RWPE2 (cell line): ENCODE data around the gene CAMK1G.
A peak's percentile ranks its signal among the peaks of the same experiment; 100 is the strongest.

Experiments
- ATAC-seq: fragments of 200-7000 bp; cut with Tn5 transposase; 3 replicates; pipeline ENCODE4 v1.9.1; 2021; ENCODE audit warnings: low read depth
- DNase-seq: peaks from one replicate; pipeline ENCODE4 v3.0.0-alpha.2; 2020; ENCODE audit warnings: low spot score
- H3K27ac ChIP-seq: fragments of 450-650 bp; 2 replicates; pipeline ENCODE4 v1.5.1; 2017; ENCODE audit warnings: mild to moderate bottlenecking; ENCODE audit not compliant: poor library complexity, severe bottlenecking
- H3K27me3 ChIP-seq: fragments of 250-450 bp; sonication (Bioruptor Pico); 2 replicates; pipeline ENCODE4 v1.5.1; 2021; ENCODE audit warnings: mild to moderate bottlenecking, moderate library complexity; ENCODE audit not compliant: insufficient read depth, poor library complexity, severe bottlenecking
- H3K36me3 ChIP-seq: fragments of 250-450 bp; sonication (Bioruptor Pico); 2 replicates; pipeline ENCODE4 v1.5.1; 2020; ENCODE audit warnings: low read depth, mild to moderate bottlenecking, moderate library complexity
- H3K4me1 ChIP-seq: fragments of 250-450 bp; sonication (Bioruptor Pico); 2 replicates; pipeline ENCODE4 v1.5.1; 2021; ENCODE audit warnings: mild to moderate bottlenecking, moderate library complexity; ENCODE audit not compliant: insufficient read depth, poor library complexity, severe bottlenecking
- H3K4me3 ChIP-seq: fragments of 250-450 bp; sonication (Bioruptor Pico); 2 replicates; pipeline ENCODE4 v1.5.1; 2021; ENCODE audit warnings: mild to moderate bottlenecking, moderate library complexity; ENCODE audit not compliant: severe bottlenecking
- H3K9me3 ChIP-seq: fragments of 250-450 bp; sonication (Bioruptor Pico); 2 replicates; pipeline ENCODE4 v1.5.1; 2021; ENCODE audit warnings: mild to moderate bottlenecking, moderate library complexity; ENCODE audit not compliant: severe bottlenecking
- TF ChIP-seq, protein P1 (sequence below): fragments of 450-650 bp; IDR thresholded peaks from one replicate; pipeline ENCODE4 v1.5.1; 2017; ENCODE audit warnings: mild to moderate bottlenecking, moderate library complexity; ENCODE audit not compliant: poor library complexity, severe bottlenecking

Gene CAMK1G

GRCh38 chr1:209629621-209630382, 46.3 kb downstream of the CAMK1G start:
- no peaks in the 10 kb centered on the region for H3K4me1 ChIP-seq
- TF ChIP-seq, protein P1, sequence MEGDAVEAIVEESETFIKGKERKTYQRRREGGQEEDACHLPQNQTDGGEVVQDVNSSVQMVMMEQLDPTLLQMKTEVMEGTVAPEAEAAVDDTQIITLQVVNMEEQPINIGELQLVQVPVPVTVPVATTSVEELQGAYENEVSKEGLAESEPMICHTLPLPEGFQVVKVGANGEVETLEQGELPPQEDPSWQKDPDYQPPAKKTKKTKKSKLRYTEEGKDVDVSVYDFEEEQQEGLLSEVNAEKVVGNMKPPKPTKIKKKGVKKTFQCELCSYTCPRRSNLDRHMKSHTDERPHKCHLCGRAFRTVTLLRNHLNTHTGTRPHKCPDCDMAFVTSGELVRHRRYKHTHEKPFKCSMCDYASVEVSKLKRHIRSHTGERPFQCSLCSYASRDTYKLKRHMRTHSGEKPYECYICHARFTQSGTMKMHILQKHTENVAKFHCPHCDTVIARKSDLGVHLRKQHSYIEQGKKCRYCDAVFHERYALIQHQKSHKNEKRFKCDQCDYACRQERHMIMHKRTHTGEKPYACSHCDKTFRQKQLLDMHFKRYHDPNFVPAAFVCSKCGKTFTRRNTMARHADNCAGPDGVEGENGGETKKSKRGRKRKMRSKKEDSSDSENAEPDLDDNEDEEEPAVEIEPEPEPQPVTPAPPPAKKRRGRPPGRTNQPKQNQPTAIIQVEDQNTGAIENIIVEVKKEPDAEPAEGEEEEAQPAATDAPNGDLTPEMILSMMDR = no peak
- no peak overlapping the region for H3K27ac ChIP-seq
- peaks cover 100% of the 10 kb centered on the region for H3K36me3 ChIP-seq
- DNase-seq = no peak
- no peaks in the 10 kb centered on the region for H3K27me3 ChIP-seq
- ATAC-seq = no peak
- H3K4me3 ChIP-seq = no peak overlapping the region
- no peaks in the 10 kb centered on the region for H3K9me3 ChIP-seq

DNA sequence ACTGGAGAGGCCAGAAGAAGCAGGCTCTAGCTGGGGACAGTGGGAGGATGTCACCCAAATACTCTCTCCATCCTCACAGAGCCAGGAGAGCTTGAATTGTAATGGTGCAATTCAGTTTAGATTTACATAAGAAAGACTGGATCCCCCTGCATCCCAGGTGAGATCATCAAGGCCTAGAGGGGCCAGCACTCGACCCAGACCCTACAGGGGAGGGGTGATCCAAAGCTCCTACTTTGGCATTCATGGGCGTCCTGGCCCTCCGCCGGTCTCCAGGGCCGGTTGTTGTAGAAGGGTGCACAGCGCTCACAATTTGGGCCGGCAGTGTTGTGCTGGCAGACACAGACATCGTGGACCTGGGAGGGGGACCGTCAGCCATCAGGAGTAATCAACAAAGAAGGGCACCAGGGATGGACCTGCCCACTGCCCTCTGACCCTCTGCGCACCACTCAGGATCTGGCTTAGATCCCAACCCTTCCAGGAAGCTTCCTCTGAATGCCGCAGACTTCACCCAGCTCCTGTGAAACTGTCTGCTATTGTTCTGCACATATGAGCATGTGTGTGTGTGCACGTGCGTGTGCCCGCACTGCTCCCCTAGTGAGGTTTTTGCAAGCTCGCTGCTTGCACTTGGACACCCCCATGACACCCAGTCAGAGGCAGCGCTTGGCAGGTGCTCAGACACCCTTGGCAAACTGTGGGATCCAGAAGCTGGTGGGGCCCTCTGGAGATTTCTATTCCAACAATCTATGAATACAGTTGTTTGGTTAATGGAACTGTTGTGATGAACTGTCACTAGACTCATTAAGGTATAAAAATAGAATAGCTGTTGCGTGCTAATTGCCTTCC, 47.1 kb downstream of the CAMK1G start:
- DNase-seq = no peak
- TF ChIP-seq, protein P1 = no peak
- no peaks in the 10 kb centered on the region for H3K9me3 ChIP-seq
- no peak overlapping the region for H3K27ac ChIP-seq
- ATAC-seq = no peak
- H3K4me1 ChIP-seq = no peaks in the 10 kb centered on the region
- H3K36me3 ChIP-seq = peaks cover 100% of the 10 kb centered on the region
- H3K4me3 ChIP-seq = no peak overlapping the region
- H3K27me3 ChIP-seq = no peaks in the 10 kb centered on the region

DNA sequence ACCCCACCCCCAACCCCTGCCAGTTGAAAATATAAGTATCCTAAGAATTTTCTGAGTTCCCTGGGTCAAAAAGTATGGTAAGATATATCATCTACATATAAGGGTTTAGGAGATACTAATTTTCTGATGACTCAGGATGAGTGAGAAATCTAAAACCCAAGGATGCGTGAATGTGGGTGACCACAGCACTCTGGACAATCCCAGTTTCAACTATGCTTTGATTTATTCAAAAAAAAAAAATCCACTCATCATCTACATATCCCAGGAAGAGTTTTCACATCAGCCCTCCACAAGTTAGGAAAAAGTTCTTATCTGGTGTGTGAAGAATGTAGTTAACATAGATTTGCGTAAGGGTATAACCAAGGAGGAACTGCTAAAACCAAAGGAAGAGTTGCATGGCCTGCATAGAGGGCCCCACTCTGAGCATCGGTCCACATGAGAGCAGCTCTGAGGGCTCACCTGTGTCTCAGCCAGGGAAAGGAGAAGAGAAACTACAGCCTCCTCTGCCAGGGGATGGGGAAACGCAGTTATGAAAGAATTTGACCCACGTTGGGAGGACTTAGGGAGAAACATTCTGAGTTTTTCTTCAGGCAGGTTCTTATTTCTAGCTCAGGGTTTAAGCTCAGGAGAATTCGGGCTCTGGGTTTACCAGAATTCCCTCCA, 50.0 kb downstream of the CAMK1G start:
- ATAC-seq (no peak), DNase-seq (no peak)
- no peaks in the 10 kb centered on the region for H3K4me1 ChIP-seq
- H3K9me3 ChIP-seq = no peaks in the 10 kb centered on the region
- H3K36me3 ChIP-seq = peaks cover 100% of the 10 kb centered on the region
- no peak overlapping the region for H3K27ac ChIP-seq
- no peaks in the 10 kb centered on the region for H3K27me3 ChIP-seq
- H3K4me3 ChIP-seq = no peak overlapping the region
- TF ChIP-seq, protein P1 = no peak

DNA sequence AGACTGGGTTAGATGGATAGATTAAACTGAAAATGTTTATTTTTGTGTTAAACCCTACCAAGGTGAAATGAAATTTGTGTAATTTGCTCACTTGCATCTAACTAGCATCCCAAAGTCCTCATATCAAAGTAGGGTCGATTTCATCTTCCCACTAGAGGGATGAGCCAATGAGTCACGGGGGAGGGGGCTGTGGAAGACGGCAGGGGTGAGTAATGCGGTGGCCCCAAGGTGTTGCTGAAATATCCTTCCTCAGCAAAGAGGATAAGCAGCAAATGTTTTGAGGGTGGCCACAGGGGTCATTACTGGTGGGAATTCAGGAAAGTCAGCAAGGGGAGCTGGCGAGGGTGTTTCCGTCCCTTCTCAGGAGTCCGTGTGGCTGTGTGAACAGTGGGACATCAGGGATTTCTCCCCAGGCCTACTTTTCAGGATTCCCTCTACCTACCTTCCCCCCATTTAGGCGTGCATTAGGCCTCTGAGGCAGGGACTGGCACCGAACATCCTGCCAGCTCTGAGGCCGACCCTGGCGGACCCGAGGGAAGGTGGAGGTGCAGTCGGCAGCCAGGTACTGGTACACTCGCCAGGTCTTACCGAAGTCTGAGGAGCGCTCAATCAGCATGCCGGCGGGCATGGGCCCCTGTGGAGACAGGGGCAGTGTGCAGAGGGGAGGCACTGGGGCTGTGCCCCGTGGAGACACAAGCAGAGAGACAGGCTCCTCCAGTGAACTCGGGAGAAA, 50.7 kb downstream of the CAMK1G start:
- Histone ChIP-seq H3K4me3 (no peak overlapping the region), H3K36me3 (peaks cover 100% of the 10 kb centered on the region), H3K4me1 (no peaks in the 10 kb centered on the region), H3K9me3 (no peaks in the 10 kb centered on the region), H3K27ac (peak overlapping the region; percentile 2), H3K27me3 (no peaks in the 10 kb centered on the region)
- ATAC-seq (no peak), DNase-seq (no peak)
- TF ChIP-seq, protein P1 = no peak
